Hindlimb muscle (tissue), 1 donor: Measurements from ENCODE around the gene MIX23. TPM values are rescaled to one million over a fixed set of nuclear protein-coding genes. Genes with fewer than 3 reads are reported as not detected.

ENCODE experiments used
- DNase-seq: peaks from one replicate; pipeline ENCODE4 v3.0.0-alpha.2; 2013
- polyA plus RNA-seq: library from polyadenylated mRNA; unstranded; fragments of 120-200 nt; gene quantifications from one replicate; pipeline ENCODE4 v1.2.1, GENCODE V29; 2013; ENCODE audit not compliant: insufficient read length

The MIX23 gene
- polyA plus RNA-seq, 1 donor: 26.1 TPM

- DNase-seq: no peak
These were observed 32.1 kb downstream of the MIX23 start for GRCh38 chr3:122350814-122351418.

GRCh38 chr3:122349171-122349570, 33.9 kb downstream of the MIX23 start:
- DNase-seq: no peak

- DNase-seq: no peak
These were observed 39.4 kb downstream of the MIX23 start for GRCh38 chr3:122343654-122344053.

GRCh38 chr3:122342803-122343202, 40.2 kb downstream of the MIX23 start:
- DNase-seq: no peak

- DNase-seq: no peak
These were observed 50.5 kb downstream of the MIX23 start for GRCh38 chr3:122332551-122332950.

- no peak for DNase-seq
These were observed 51.1 kb downstream of the MIX23 start for GRCh38 chr3:122331886-122332285.

- DNase-seq: no peak
These were observed 57.3 kb downstream of the MIX23 start for GRCh38 chr3:122325769-122326168.

GRCh38 chr3:122324871-122325323, 58.1 kb downstream of the MIX23 start, which contains the start of gene CSTA:
Gene CSTA, plus strand, starts transcription at chr3:122325248. Its CDS starts 45 bp downstream, at chr3:122325293.
- DNase-seq: no peak

- no peak for DNase-seq
These were observed 60.6 kb downstream of the MIX23 start for GRCh38 chr3:122322095-122323075.

GRCh38 chr3:122318620-122319019, 64.4 kb downstream of the MIX23 start:
- DNase-seq: no peak

- no peak for DNase-seq
These were observed 66.7 kb downstream of the MIX23 start for GRCh38 chr3:122316368-122316767.

GRCh38 chr3:122315619-122316018, 67.4 kb downstream of the MIX23 start:
- no peak for DNase-seq

- DNase-seq: no peak
These were observed 68.7 kb downstream of the MIX23 start for GRCh38 chr3:122314228-122314876.

GRCh38 chr3:122313281-122313680, 69.8 kb downstream of the MIX23 start:
- DNase-seq: no peak

- DNase-seq: no peak
These were observed 70.2 kb downstream of the MIX23 start for GRCh38 chr3:122312826-122313225.

- no peak for DNase-seq
These were observed 72.7 kb downstream of the MIX23 start for GRCh38 chr3:122310361-122310760.

Other genes with a start within 250 kb of the MIX23 start
- gene CASR, start 199.6 kb downstream of the MIX23 start, polyA plus RNA-seq: not detected
- 0.80 TPM for gene CSTA, start 58.0 kb downstream of the MIX23 start, polyA plus RNA-seq
- 28.5 TPM for gene FAM162A, start 951 bp upstream of the MIX23 start, polyA plus RNA-seq
- 4.9 TPM for gene WDR5B, start 32.8 kb upstream of the MIX23 start, polyA plus RNA-seq
- 40.9 TPM for gene KPNA1, start 131.7 kb upstream of the MIX23 start, polyA plus RNA-seq
- 13.7 TPM for gene PARP9, start 181.1 kb upstream of the MIX23 start, polyA plus RNA-seq
- 8.6 TPM for gene DTX3L, start 181.1 kb upstream of the MIX23 start, polyA plus RNA-seq
- gene PARP15, start 194.4 kb upstream of the MIX23 start, polyA plus RNA-seq: 2.8 TPM